Neural progenitor cell (in vitro differentiated cells): ENCODE results near the gene CEBPA. TPM values are rescaled to one million over a fixed set of nuclear protein-coding genes. Genes with fewer than 3 reads are reported as not detected.

ENCODE experiments used
- DNase-seq: peaks from one replicate; pipeline ENCODE4 v3.0.0-alpha.2; 2016; ENCODE audit warnings: low spot score
- H2AFZ ChIP-seq: fragments of 200-600 bp; sonication (generic); replicated peaks from 2 replicates; pipeline ENCODE4 v1.6.1; 2016; ENCODE audit warnings: antibody characterized with exemption
- H3F3A ChIP-seq: fragments of 200-600 bp; sonication (generic); 2 replicates; pipeline ENCODE4 v1.6.1; 2016; ENCODE audit warnings: antibody characterized with exemption, low read depth
- H3K27ac ChIP-seq: fragments of 200-600 bp; sonication (generic); 2 replicates; pipeline ENCODE4 v1.5.1; 2016; ENCODE audit warnings: mild to moderate bottlenecking
- H3K27me3 ChIP-seq: fragments of 200-600 bp; sonication (generic); 2 replicates; pipeline ENCODE4 v1.6.1; 2016; ENCODE audit warnings: mild to moderate bottlenecking, moderate library complexity
- H3K36me3 ChIP-seq: fragments of 200-600 bp; sonication (generic); 2 replicates; pipeline ENCODE4 v1.5.1; 2016
- H3K4me1 ChIP-seq: fragments of 200-600 bp; sonication (generic); 2 replicates; pipeline ENCODE4 v1.6.1; 2016; ENCODE audit warnings: mixed run types
- H3K4me2 ChIP-seq: fragments of 200-600 bp; sonication (generic); 2 replicates; pipeline ENCODE4 v1.6.1; 2016
- H3K4me3 ChIP-seq: fragments of 200-600 bp; sonication (generic); 2 replicates; pipeline ENCODE4 v1.5.1; 2016
- H3K79me2 ChIP-seq: fragments of 200-600 bp; sonication (generic); 2 replicates; pipeline ENCODE4 v1.6.1; 2016; ENCODE audit warnings: low read depth
- H3K9ac ChIP-seq: fragments of 200-600 bp; sonication (generic); 2 replicates; pipeline ENCODE4 v1.6.1; 2016
- H3K9me3 ChIP-seq: fragments of 200-600 bp; sonication (generic); 2 replicates; pipeline ENCODE4 v1.5.1; 2016; ENCODE audit warnings: low read depth
- H4K20me1 ChIP-seq: fragments of 200-600 bp; sonication (generic); 2 replicates; pipeline ENCODE4 v1.6.1; 2016; ENCODE audit warnings: low read depth
- H3K27ac Mint-ChIP-seq: 3 replicates; pipeline ENCODE4 v1.8.0; 2021; ENCODE audit warnings: mixed read lengths
- H3K27me3 Mint-ChIP-seq: 2 replicates; pipeline ENCODE4 v1.8.0; 2022; ENCODE audit warnings: low read depth, mild to moderate bottlenecking, inconsistent platforms, moderate library complexity, mixed read lengths; ENCODE audit not compliant: insufficient read depth
- H3K36me3 Mint-ChIP-seq: 3 replicates; pipeline ENCODE4 v1.8.0; 2021; ENCODE audit warnings: mixed read lengths
- H3K4me1 Mint-ChIP-seq: 3 replicates; pipeline ENCODE4 v1.8.0; 2021; ENCODE audit warnings: mixed read lengths
- H3K4me3 Mint-ChIP-seq: 3 replicates; pipeline ENCODE4 v1.8.0; 2021; ENCODE audit warnings: mild to moderate bottlenecking, moderate library complexity, mixed read lengths
- H3K9me3 Mint-ChIP-seq: 3 replicates; pipeline ENCODE4 v1.8.0; 2020; ENCODE audit warnings: mixed read lengths
- CTCF ChIP-seq: fragments of 200-600 bp; sonication (generic); IDR thresholded peaks from 2 replicates; pipeline ENCODE4 v1.5.1; 2017; ENCODE audit warnings: antibody characterized with exemption, mild to moderate bottlenecking
- EZH2 ChIP-seq: fragments of 200-600 bp; sonication (generic); IDR thresholded peaks from 2 replicates; pipeline ENCODE4 v1.6.1; 2017; ENCODE audit warnings: antibody characterized with exemption, mild to moderate bottlenecking, moderate library complexity
- EZH2phosphoT487 ChIP-seq: fragments of 200-600 bp; sonication (generic); IDR thresholded peaks from 2 replicates; pipeline ENCODE4 v1.6.1; 2017; ENCODE audit warnings: antibody characterized with exemption
- total RNA-seq: library from RNA; depleted of rRNA; stranded (reverse); fragments of >200 nt; gene quantifications from 2 replicates; pipeline ENCODE4 v1.2.3, GENCODE V29; 2015; ENCODE audit warnings: low replicate concordance

The CEBPA gene
- total RNA-seq, 1 donor from 2014 or later, result 0.71 TPM

- Histone ChIP-seq H4K20me1 (no peaks in the 10 kb centered on the region), H3K4me3 (no peak overlapping the region), H3K79me2 (no peaks in the 10 kb centered on the region), H3K4me1 (no peaks in the 10 kb centered on the region), H3K9ac (no peak overlapping the region), H2AFZ (no peak overlapping the region), H3K27me3 (no peaks in the 10 kb centered on the region), H3K4me2 (no peak overlapping the region), H3F3A (no peaks in the 10 kb centered on the region), H3K27ac (no peak overlapping the region), H3K9me3 (no peaks in the 10 kb centered on the region), H3K36me3 (no peaks in the 10 kb centered on the region)
- Mint-ChIP-seq H3K36me3 (no peaks in the 10 kb centered on the region), H3K4me1 (no peaks in the 10 kb centered on the region), H3K27me3 (peaks cover 2% of the 10 kb centered on the region), H3K27ac (no peak overlapping the region), H3K4me3 (no peak overlapping the region), H3K9me3 (peaks cover 3% of the 10 kb centered on the region)
- no peak for DNase-seq
- TF ChIP-seq CTCF (no peak), EZH2phosphoT487 (no peak), EZH2 (no peak)
Observed at GRCh38 chr19:33256261-33256660, 46.1 kb downstream of the CEBPA start.

- H3K4me1 ChIP-seq, result no peaks in the 10 kb centered on the region
- DNase-seq, result no peak
- H3K36me3 Mint-ChIP-seq, result no peaks in the 10 kb centered on the region
- H3K27me3 ChIP-seq, result no peaks in the 10 kb centered on the region
- no peak for TF ChIP-seq EZH2
- TF ChIP-seq CTCF, result no peak
- no peak for TF ChIP-seq EZH2phosphoT487
- peaks cover 3% of the 10 kb centered on the region for H3K9me3 Mint-ChIP-seq
- H3K9me3 ChIP-seq, result no peaks in the 10 kb centered on the region
- no peak overlapping the region for H3K9ac ChIP-seq
- no peak overlapping the region for H3K4me2 ChIP-seq
- no peak overlapping the region for H3K4me3 ChIP-seq
- no peak overlapping the region for H2AFZ ChIP-seq
- H3K36me3 ChIP-seq, result no peaks in the 10 kb centered on the region
- H4K20me1 ChIP-seq, result no peaks in the 10 kb centered on the region
- H3K4me3 Mint-ChIP-seq, result no peak overlapping the region
- H3F3A ChIP-seq, result no peaks in the 10 kb centered on the region
- no peaks in the 10 kb centered on the region for H3K4me1 Mint-ChIP-seq
- peaks cover 2% of the 10 kb centered on the region for H3K27me3 Mint-ChIP-seq
- no peak overlapping the region for H3K27ac ChIP-seq
- no peak overlapping the region for H3K27ac Mint-ChIP-seq
- no peaks in the 10 kb centered on the region for H3K79me2 ChIP-seq
Observed at GRCh38 chr19:33255781-33256180, 46.6 kb downstream of the CEBPA start.

GRCh38 chr19:33254245-33254824, 48.0 kb downstream of the CEBPA start:
- Mint-ChIP-seq H3K4me1 (no peaks in the 10 kb centered on the region), H3K27me3 (peaks cover 2% of the 10 kb centered on the region), H3K9me3 (peaks cover 3% of the 10 kb centered on the region), H3K36me3 (no peaks in the 10 kb centered on the region), H3K4me3 (no peak overlapping the region), H3K27ac (no peak overlapping the region)
- Histone ChIP-seq H3K9me3 (no peaks in the 10 kb centered on the region), H2AFZ (no peak overlapping the region), H4K20me1 (no peaks in the 10 kb centered on the region), H3K4me1 (no peaks in the 10 kb centered on the region), H3K4me3 (no peak overlapping the region), H3K9ac (no peak overlapping the region), H3K36me3 (no peaks in the 10 kb centered on the region), H3K27ac (no peak overlapping the region), H3K4me2 (no peak overlapping the region), H3K79me2 (no peaks in the 10 kb centered on the region), H3K27me3 (no peaks in the 10 kb centered on the region), H3F3A (no peaks in the 10 kb centered on the region)
- TF ChIP-seq EZH2 (no peak), CTCF (no peak), EZH2phosphoT487 (no peak)
- DNase-seq, result no peak
